MM.1S (cell line): ENCODE results near the gene TCL1A.
"Not testable (repeated sequence)": the region's sequence is repeated elsewhere in the genome, so short reads cannot be mapped to it uniquely, and the experiment has no call there.

Experiments used
- DNase-seq: peaks from one replicate; pipeline ENCODE4 v3.0.0-alpha.2; 2015
- H2AFZ ChIP-seq: fragments of 300-600 bp; sonication (generic); 2 replicates; pipeline ENCODE4 v1.6.0; 2016; ENCODE audit warnings: antibody characterized with exemption, low read length
- H3F3A ChIP-seq: fragments of 300-600 bp; sonication (generic); 2 replicates; pipeline ENCODE4 v1.6.1; 2016; ENCODE audit warnings: mild to moderate bottlenecking, antibody characterized with exemption, low read length, moderate library complexity, mixed read lengths; ENCODE audit not compliant: insufficient read depth
- H3K27ac ChIP-seq: fragments of 300-600 bp; sonication (generic); 2 replicates; pipeline ENCODE4 v1.5.1; 2016; ENCODE audit warnings: mild to moderate bottlenecking, low read length
- H3K27me3 ChIP-seq: fragments of 300-600 bp; sonication (generic); replicated peaks from 2 replicates; pipeline ENCODE4 v1.6.0; 2016; ENCODE audit warnings: low read length; ENCODE audit not compliant: insufficient read depth
- H3K36me3 ChIP-seq: fragments of 300-600 bp; sonication (generic); replicated peaks from 2 replicates; pipeline ENCODE4 v1.6.1; 2016; ENCODE audit warnings: mild to moderate bottlenecking, low read length, mixed read lengths; ENCODE audit not compliant: insufficient read depth
- H3K4me1 ChIP-seq: fragments of 300-600 bp; sonication (generic); 2 replicates; pipeline ENCODE4 v1.6.1; 2016; ENCODE audit warnings: low read length, mixed read lengths
- H3K4me2 ChIP-seq: fragments of 300-600 bp; sonication (generic); 2 replicates; pipeline ENCODE4 v1.6.0; 2016; ENCODE audit warnings: low read depth, low read length
- H3K4me3 ChIP-seq: fragments of 300-600 bp; sonication (generic); 2 replicates; pipeline ENCODE4 v1.5.1; 2016; ENCODE audit warnings: low read length, mixed read lengths
- H3K79me2 ChIP-seq: fragments of 300-600 bp; sonication (generic); 2 replicates; pipeline ENCODE4 v1.6.1; 2016; ENCODE audit warnings: mixed run types, low read length, mixed read lengths
- H3K9ac ChIP-seq: fragments of 300-600 bp; sonication (generic); 2 replicates; pipeline ENCODE4 v1.6.1; 2016; ENCODE audit warnings: low read length, mixed read lengths
- H3K9me2 ChIP-seq: fragments of 300-600 bp; sonication (generic); replicated peaks from 2 replicates; pipeline ENCODE4 v1.6.1; 2016; ENCODE audit warnings: mild to moderate bottlenecking, low read length, mixed read lengths; ENCODE audit not compliant: insufficient read depth
- H3K9me3 ChIP-seq: fragments of 300-600 bp; sonication (generic); replicated peaks from 2 replicates; pipeline ENCODE4 v1.6.1; 2016; ENCODE audit warnings: mild to moderate bottlenecking, low read length, mixed read lengths; ENCODE audit not compliant: insufficient read depth
- H4K20me1 ChIP-seq: fragments of 300-600 bp; sonication (generic); 2 replicates; pipeline ENCODE4 v1.6.1; 2016; ENCODE audit warnings: mild to moderate bottlenecking, low read length, moderate library complexity, mixed read lengths; ENCODE audit not compliant: insufficient read depth
- EZH2 ChIP-seq: fragments of 300-600 bp; sonication (generic); optimal IDR thresholded peaks from 2 replicates; pipeline ENCODE3; 2017; ENCODE audit warnings: low read depth, mild to moderate bottlenecking, antibody characterized with exemption, low read length, mixed read lengths
- EZH2phosphoT487 ChIP-seq: fragments of 300-600 bp; sonication (generic); IDR thresholded peaks from 2 replicates; pipeline ENCODE4 v1.6.1; 2018; ENCODE audit warnings: antibody characterized with exemption, low read length
- TF ChIP-seq, protein P1 (sequence below): fragments of 300-600 bp; sonication (generic); IDR thresholded peaks from 2 replicates; pipeline ENCODE4 v1.5.1; 2016; ENCODE audit warnings: antibody characterized with exemption, low read length, mixed read lengths

Gene TCL1A

DNA sequence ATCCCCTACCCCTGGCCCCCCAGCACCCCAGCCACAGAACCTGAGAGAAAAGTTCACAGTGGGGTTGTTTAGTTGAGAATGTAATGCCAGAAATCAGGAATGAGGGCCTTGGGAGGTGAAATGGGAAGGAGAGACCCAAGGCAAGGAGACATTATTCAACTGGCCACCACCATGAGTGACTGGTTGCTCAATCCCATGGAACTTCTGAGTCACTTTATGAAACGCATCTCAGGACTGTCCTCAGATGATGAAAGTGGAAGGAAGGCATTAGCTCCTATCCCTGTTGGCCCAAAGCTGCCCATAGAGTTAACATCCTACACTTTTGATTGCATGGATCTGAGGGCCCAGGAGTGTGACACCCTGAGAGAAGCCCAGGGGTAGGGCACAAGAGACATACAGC lies 25.4 kb upstream of the TCL1A start:
- Histone ChIP-seq H4K20me1 (no peaks in the 10 kb centered on the region), H3K27me3 (no peaks in the 10 kb centered on the region), H3K79me2 (no peaks in the 10 kb centered on the region), H3K9ac (no peak overlapping the region), H2AFZ (no peak overlapping the region), H3K9me3 (no peaks in the 10 kb centered on the region), H3K4me2 (no peak overlapping the region), H3K27ac (no peak overlapping the region), H3F3A (no peaks in the 10 kb centered on the region), H3K4me3 (no peak overlapping the region), H3K36me3 (no peaks in the 10 kb centered on the region), H3K4me1 (no peaks in the 10 kb centered on the region), H3K9me2 (no peaks in the 10 kb centered on the region)
- no peak for DNase-seq
- TF ChIP-seq, protein P1, sequence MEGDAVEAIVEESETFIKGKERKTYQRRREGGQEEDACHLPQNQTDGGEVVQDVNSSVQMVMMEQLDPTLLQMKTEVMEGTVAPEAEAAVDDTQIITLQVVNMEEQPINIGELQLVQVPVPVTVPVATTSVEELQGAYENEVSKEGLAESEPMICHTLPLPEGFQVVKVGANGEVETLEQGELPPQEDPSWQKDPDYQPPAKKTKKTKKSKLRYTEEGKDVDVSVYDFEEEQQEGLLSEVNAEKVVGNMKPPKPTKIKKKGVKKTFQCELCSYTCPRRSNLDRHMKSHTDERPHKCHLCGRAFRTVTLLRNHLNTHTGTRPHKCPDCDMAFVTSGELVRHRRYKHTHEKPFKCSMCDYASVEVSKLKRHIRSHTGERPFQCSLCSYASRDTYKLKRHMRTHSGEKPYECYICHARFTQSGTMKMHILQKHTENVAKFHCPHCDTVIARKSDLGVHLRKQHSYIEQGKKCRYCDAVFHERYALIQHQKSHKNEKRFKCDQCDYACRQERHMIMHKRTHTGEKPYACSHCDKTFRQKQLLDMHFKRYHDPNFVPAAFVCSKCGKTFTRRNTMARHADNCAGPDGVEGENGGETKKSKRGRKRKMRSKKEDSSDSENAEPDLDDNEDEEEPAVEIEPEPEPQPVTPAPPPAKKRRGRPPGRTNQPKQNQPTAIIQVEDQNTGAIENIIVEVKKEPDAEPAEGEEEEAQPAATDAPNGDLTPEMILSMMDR: no peak
- TF ChIP-seq EZH2: no peak
- TF ChIP-seq EZH2phosphoT487: no peak

- no peak overlapping the region for H3K27ac ChIP-seq
- no peaks in the 10 kb centered on the region for H3K4me1 ChIP-seq
- no peaks in the 10 kb centered on the region for H3K79me2 ChIP-seq
- H2AFZ ChIP-seq: no peak overlapping the region
- no peaks in the 10 kb centered on the region for H3K27me3 ChIP-seq
- TF ChIP-seq, protein P1: no peak
- TF ChIP-seq EZH2 (no peak), EZH2phosphoT487 (no peak)
- no peaks in the 10 kb centered on the region for H3K9me3 ChIP-seq
- no peak overlapping the region for H3K4me3 ChIP-seq
- DNase-seq: no peak
- no peak overlapping the region for H3K9ac ChIP-seq
- H3K4me2 ChIP-seq: no peak overlapping the region
- no peaks in the 10 kb centered on the region for H3K36me3 ChIP-seq
- no peaks in the 10 kb centered on the region for H4K20me1 ChIP-seq
- H3F3A ChIP-seq: no peaks in the 10 kb centered on the region
- H3K9me2 ChIP-seq: no peaks in the 10 kb centered on the region
These were observed 19.3 kb upstream of the TCL1A start for GRCh38 chr14:95733212-95733611.

GRCh38 chr14:95730126-95730525 lies 16.2 kb upstream of the TCL1A start:
- no peaks in the 10 kb centered on the region for H3F3A ChIP-seq
- no peaks in the 10 kb centered on the region for H3K9me3 ChIP-seq
- H3K4me2 ChIP-seq: no peak overlapping the region
- no peaks in the 10 kb centered on the region for H3K9me2 ChIP-seq
- no peak overlapping the region for H3K9ac ChIP-seq
- no peaks in the 10 kb centered on the region for H3K4me1 ChIP-seq
- no peaks in the 10 kb centered on the region for H3K79me2 ChIP-seq
- no peak for DNase-seq
- no peak overlapping the region for H3K4me3 ChIP-seq
- no peak overlapping the region for H3K27ac ChIP-seq
- H4K20me1 ChIP-seq: no peaks in the 10 kb centered on the region
- H3K36me3 ChIP-seq: no peaks in the 10 kb centered on the region
- TF ChIP-seq EZH2 (no peak), EZH2phosphoT487 (no peak)
- TF ChIP-seq, protein P1: no peak
- H3K27me3 ChIP-seq: no peaks in the 10 kb centered on the region
- H2AFZ ChIP-seq: no peak overlapping the region

DNA sequence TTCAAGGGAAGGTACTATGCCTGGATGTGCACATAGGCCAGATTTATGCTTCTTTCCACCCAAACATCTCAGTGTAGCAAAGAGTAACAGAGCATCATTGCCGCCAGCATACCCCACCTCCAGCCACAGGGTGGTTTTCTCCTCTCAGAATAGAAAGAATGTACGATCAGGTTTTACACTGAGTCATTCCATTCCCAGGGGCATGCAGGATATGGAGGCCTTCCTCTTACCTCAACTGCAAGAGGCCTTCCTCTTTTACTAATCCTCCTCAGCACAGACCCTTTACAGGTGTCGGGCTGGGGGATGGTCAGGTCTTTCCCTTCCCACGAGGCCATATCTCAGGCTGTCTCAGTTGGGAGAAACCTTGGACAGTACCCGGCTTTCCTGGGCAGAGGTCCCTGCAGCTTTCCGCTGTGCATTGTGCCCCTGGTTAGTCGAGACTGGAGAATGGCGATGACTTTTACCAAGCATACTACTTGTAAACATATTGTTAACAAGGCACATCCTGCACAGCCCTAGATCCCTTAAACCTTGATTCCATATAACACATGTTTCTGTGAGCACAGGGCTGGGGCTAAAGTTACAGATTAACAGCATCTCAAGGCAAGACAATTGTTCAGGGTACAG lies 15.6 kb upstream of the TCL1A start:
- H3K4me1 ChIP-seq, H3K27me3 ChIP-seq, H3K79me2 ChIP-seq: not testable (repeated sequence)

More for the DNA sequence above, 15.6 kb upstream of the TCL1A start:
- not testable (repeated sequence) for H3F3A ChIP-seq, H3K9me2 ChIP-seq, H3K9ac ChIP-seq, H4K20me1 ChIP-seq, DNase-seq, H3K4me3 ChIP-seq, H3K9me3 ChIP-seq, H3K4me2 ChIP-seq, H3K27ac ChIP-seq, H2AFZ ChIP-seq, H3K36me3 ChIP-seq
